AG09309 (cell line): Measurements from ENCODE around the gene RECQL.

Source experiments
- DNase-seq: peaks from one replicate; pipeline ENCODE4 v3.0.0-alpha.2; 2010; ENCODE audit warnings: low read depth
- H3K4me3 ChIP-seq: 2 replicates; pipeline ENCODE4 v1.5.1; 2011; ENCODE audit warnings: mild to moderate bottlenecking, low read depth, low read length, moderate library complexity; ENCODE audit not compliant: control insufficient read depth
- TF ChIP-seq, protein P1 (sequence below): IDR thresholded peaks from 2 replicates; pipeline ENCODE4 v1.5.1; 2011; ENCODE audit warnings: mild to moderate bottlenecking, low read depth, low read length, inconsistent platforms; ENCODE audit not compliant: insufficient read depth, control insufficient read depth; ENCODE audit errors: missing control alignments

The RECQL gene

DNA sequence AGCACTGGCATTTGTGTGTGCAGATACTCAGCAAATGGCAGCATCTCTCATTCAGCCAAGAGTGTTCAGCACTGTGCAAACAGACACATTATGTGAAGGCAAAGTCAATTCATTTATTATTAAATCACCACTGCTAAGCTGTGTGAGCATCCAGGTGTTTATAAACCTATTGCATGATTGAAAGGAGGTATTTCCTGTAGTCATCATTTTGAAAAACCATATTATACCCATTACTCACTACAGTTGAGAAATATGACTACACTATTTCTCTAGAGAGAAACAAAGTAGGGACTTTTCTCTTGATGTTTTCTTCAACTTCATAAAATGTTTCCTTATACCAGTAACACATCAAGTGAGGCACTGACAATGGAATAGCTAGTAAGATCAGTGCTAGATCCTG, 38.4 kb upstream of the RECQL start:
- H3K4me3 ChIP-seq = no peak overlapping the region
- DNase-seq = no peak
- TF ChIP-seq, protein P1, sequence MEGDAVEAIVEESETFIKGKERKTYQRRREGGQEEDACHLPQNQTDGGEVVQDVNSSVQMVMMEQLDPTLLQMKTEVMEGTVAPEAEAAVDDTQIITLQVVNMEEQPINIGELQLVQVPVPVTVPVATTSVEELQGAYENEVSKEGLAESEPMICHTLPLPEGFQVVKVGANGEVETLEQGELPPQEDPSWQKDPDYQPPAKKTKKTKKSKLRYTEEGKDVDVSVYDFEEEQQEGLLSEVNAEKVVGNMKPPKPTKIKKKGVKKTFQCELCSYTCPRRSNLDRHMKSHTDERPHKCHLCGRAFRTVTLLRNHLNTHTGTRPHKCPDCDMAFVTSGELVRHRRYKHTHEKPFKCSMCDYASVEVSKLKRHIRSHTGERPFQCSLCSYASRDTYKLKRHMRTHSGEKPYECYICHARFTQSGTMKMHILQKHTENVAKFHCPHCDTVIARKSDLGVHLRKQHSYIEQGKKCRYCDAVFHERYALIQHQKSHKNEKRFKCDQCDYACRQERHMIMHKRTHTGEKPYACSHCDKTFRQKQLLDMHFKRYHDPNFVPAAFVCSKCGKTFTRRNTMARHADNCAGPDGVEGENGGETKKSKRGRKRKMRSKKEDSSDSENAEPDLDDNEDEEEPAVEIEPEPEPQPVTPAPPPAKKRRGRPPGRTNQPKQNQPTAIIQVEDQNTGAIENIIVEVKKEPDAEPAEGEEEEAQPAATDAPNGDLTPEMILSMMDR = no peak

DNA sequence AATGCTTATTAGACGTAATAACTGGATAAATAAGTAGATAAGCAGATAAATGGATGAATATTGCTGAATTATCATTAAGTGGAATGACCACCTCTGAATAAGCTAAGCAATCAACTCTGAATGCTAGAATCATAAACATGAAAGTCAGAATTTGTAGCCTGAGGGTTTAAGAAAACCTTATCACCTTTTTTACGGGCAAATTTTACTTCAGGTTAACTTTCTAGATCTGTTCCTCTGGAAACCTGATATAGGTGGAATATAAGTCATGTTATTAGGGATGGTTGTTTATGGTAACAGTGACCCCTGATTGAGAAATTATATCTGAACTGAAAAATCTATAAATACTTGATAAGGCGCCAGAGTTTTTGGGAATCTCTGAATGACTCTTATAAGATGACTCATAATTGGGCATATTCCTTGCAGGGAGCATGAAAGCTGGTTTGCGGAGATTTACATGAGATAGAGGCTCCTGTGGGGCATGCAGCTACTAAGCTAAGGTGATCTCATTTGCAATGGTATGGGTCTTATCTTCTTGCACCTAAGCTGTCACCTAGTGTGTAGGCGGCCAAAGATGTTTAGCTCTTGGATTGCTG, 36.7 kb upstream of the RECQL start:
- H3K4me3 ChIP-seq = no peak overlapping the region
- no peak for DNase-seq
- TF ChIP-seq, protein P1 = no peak

DNA sequence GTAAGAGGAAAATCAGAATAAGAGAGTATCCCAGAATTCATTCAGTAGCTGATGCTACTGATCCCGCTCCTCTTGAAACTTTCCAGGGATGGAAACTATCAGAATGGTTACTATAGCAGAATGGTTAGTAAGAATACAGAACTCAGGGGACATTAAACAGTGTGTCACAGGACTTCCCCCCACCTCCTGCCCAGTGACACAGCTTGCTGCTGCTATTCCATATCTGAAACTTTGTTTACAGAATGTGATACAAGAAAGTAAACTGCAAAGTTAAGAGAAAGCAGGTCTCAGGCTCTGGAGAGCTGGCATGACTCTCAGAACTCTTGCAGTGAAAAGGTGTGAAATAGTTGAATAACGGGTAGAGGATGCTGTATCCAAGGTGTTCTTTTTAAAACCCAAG, 28.0 kb upstream of the RECQL start:
- TF ChIP-seq, protein P1 = no peak
- no peak overlapping the region for H3K4me3 ChIP-seq
- DNase-seq = no peak

DNA sequence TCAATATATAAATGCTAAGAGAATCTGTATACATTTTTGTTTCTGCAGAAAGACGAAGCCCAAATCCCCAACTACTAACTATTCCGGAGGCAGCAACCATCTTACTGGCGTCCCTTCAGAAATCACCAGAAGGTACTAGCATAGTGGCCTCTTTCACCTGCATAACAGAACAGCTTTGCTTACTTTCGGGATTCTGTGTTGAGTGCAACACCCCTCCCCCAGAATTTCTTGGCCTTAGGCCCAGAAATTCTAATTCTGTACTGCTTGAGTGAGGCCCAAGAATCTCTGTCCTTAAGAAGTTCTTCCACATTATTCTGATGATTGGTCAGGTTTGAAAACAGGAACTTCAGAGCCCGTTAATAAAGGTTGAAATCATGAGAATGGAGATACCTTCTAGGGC, 27.5 kb upstream of the RECQL start:
- TF ChIP-seq, protein P1 = no peak
- DNase-seq = no peak
- H3K4me3 ChIP-seq = no peak overlapping the region

DNA sequence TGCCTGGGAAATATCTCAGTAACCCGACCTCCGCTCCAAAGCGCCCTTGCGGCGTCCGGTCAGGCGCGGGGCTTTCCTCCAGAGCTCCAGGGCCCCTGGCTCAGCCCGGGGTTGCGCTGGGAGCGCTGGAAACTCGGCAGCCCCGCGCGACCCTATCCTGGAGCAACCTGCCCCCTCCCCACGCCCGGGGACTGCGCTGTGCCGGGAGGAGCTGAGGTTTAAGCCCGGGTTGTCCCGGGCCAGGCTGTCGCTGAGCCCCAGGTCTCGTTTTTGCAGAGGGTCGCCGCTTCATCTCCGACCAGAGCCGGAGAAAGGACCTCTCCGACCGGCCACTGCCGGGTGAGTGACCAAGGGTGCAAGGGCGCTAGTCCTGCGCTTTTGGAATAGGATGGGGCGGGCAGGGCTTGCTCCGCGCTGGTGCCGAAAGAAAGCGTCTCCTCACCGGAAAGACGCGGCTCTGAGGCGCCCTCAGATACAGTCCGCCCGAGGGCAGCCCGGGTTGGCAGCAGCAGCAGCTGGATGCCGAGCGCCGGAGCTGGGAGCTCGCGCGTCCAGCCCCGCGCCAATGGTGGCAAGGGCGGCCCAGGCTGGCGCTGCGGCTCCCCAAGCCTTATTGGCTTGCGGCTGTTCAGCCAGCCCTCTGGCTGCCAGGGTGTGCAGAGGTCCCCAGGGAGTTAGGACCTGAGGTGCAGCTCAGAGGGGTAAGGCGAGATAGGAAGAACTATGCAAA, 26.2 kb upstream of the RECQL start:
- peak overlapping the region; percentile 66 for H3K4me3 ChIP-seq
- TF ChIP-seq, protein P1 = no peak
- DNase-seq = no peak

DNA sequence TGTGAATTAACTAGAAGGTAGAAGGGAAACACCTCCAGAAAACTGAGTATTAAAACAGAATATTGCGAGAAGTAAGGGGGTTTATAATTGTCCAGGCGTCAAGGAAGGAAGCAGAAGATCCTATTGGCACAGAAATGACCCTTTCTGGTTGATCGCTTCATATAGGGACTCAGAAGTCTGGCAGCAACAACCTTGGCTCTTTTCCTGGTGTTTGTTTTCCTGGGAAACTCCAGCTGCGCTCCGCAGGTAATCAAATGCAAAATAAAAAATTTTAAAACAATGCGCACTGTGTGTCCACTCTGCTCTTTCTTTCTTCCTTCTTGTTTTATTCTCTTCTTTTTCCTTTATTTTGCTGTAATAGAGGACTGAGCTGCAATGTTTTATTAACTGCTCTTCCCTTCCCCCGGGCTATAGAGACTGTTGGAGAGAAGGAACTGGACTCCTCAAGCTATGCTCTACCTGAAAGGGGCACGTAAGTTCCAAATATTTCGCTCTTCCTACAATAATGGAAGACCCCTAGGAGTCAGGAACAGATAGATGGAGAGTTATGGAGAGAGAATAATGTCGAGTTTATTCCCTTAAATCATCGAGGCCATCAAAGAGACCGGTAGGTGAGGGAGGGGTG, 25.4 kb upstream of the RECQL start:
- TF ChIP-seq, protein P1 = no peak
- no peak for DNase-seq
- H3K4me3 ChIP-seq = peak overlapping the region; percentile 66
